GM12873 (cell line): ENCODE data around the gene FBXW5.

ENCODE experiments used
- TF ChIP-seq, protein P1 (sequence below): IDR thresholded peaks from 2 replicates; pipeline ENCODE4 v1.5.1; 2012; ENCODE audit warnings: low read depth, mild to moderate bottlenecking, moderate library complexity, low read length, control low read depth; ENCODE audit not compliant: insufficient read depth; ENCODE audit errors: missing control alignments

FBXW5 gene

DNA sequence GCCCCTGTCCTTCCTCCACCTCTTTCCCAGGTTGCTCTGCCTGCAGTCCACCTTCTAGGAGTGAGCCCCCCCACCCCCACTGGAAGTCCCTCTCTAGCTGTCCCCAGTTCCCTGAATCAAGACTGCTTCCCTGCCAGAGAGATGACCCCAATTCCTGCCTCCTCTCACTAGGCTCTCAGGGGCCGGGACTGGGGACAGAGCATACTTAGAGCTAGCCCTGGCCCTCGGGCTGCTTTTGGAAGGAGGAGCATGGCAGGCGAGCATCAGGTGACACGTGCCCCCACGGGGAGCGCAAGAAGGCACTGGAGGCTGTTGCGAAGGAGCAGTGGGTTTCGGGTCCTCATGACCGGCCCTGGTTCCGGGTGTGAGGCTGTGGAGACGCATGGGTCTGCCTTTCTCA, 48.5 kb downstream of the FBXW5 start:
- TF ChIP-seq, protein P1, sequence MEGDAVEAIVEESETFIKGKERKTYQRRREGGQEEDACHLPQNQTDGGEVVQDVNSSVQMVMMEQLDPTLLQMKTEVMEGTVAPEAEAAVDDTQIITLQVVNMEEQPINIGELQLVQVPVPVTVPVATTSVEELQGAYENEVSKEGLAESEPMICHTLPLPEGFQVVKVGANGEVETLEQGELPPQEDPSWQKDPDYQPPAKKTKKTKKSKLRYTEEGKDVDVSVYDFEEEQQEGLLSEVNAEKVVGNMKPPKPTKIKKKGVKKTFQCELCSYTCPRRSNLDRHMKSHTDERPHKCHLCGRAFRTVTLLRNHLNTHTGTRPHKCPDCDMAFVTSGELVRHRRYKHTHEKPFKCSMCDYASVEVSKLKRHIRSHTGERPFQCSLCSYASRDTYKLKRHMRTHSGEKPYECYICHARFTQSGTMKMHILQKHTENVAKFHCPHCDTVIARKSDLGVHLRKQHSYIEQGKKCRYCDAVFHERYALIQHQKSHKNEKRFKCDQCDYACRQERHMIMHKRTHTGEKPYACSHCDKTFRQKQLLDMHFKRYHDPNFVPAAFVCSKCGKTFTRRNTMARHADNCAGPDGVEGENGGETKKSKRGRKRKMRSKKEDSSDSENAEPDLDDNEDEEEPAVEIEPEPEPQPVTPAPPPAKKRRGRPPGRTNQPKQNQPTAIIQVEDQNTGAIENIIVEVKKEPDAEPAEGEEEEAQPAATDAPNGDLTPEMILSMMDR, result no peak

DNA sequence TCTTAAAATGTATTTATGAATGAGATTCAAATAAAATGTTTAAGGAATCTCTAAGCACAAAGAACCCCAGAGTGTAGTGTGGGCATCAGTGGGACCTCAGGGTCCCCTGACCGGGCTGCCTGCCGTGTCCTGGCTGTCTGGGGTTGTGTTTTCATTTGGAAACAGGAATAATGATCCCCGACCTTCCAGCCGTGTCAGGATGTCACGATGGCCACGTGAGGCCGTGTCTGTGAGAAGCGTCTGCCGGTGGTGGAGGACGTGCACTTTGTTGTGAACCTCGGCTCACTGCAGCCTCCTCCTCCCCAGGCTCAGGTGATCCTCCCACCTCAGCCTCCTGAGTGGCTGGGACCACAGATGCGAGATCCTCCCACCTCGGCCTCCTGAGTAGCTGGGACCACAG, 53.9 kb downstream of the FBXW5 start:
- TF ChIP-seq, protein P1, result no peak
